Caco-2 (cell line): ENCODE measurements around the gene KSR2. TPM values are rescaled to one million over a fixed set of nuclear protein-coding genes. Genes with fewer than 3 reads are reported as not detected.

Experiments
- BruUV-seq: library from RNA; stranded (reverse); fragments of 400-500 nt; replicated peaks from 2 replicates; lab custom pipeline; 2021; lab: Mats Ljungman, UMichigan
- CTCF ChIA-PET: fragments of 300-600 bp; sonication (Branson Sonifier 250); formaldehyde crosslinking; loops from one replicate; lab custom pipeline; 2022; ENCODE audit warnings: antibody characterized with exemption; lab: Charles Lee
- POLR2A ChIA-PET: fragments of 300-600 bp; sonication (Branson Sonifier 250); formaldehyde crosslinking; loops from one replicate; lab custom pipeline; 2022; ENCODE audit warnings: antibody characterized with exemption; lab: Charles Lee
- DNase-seq, 2 experiments: peaks; one replicate each; pipeline versions ENCODE4 v3.0.0 to v3.0.0-alpha.2; 2020 to 2022
- H3K27me3 ChIP-seq: replicated peaks from 2 replicates; pipeline ENCODE4 v1.6.0; 2011; ENCODE audit warnings: low read length; ENCODE audit not compliant: control insufficient read depth, insufficient read depth
- H3K36me3 ChIP-seq: 2 replicates; pipeline ENCODE4 v1.5.1; 2011; ENCODE audit warnings: low read length; ENCODE audit not compliant: control insufficient read depth, insufficient read depth
- H3K4me1 ChIP-seq: fragments of 250-450 bp; sonication (Bioruptor Pico); 2 replicates; pipeline ENCODE4 v1.5.1; 2020; ENCODE audit warnings: mild to moderate bottlenecking
- H3K4me3 ChIP-seq: 2 replicates; pipeline ENCODE4 v1.5.1; 2011; ENCODE audit warnings: low read depth, mild to moderate bottlenecking, control low read depth, low read length
- H3K9me3 ChIP-seq: fragments of 250-450 bp; sonication (Bioruptor Pico); 2 replicates; pipeline ENCODE4 v1.5.1; 2020; ENCODE audit warnings: mild to moderate bottlenecking, moderate library complexity
- H3K27ac Mint-ChIP-seq: one replicate; pipeline ENCODE4 v1.8.0; 2022; ENCODE audit warnings: mixed read lengths; ENCODE audit not compliant: unreplicated experiment
- H3K27me3 Mint-ChIP-seq: one replicate; pipeline ENCODE4 v1.8.0; 2022; ENCODE audit warnings: mixed read lengths; ENCODE audit not compliant: insufficient read depth, unreplicated experiment
- H3K36me3 Mint-ChIP-seq: one replicate; pipeline ENCODE4 v1.8.0; 2022; ENCODE audit warnings: mild to moderate bottlenecking, mixed read lengths; ENCODE audit not compliant: insufficient read depth, unreplicated experiment
- H3K4me1 Mint-ChIP-seq: one replicate; pipeline ENCODE4 v1.8.0; 2022; ENCODE audit warnings: low read depth, mixed read lengths; ENCODE audit not compliant: unreplicated experiment
- H3K4me3 Mint-ChIP-seq: one replicate; pipeline ENCODE4 v1.8.0; 2022; ENCODE audit warnings: mild to moderate bottlenecking, moderate library complexity, mixed read lengths; ENCODE audit not compliant: unreplicated experiment
- H3K9me3 Mint-ChIP-seq: one replicate; pipeline ENCODE4 v1.8.0; 2022; ENCODE audit warnings: mixed read lengths; ENCODE audit not compliant: unreplicated experiment
- CTCF ChIP-seq, 2 experiments: fragments of 200-600 bp in 1 of 2; IDR thresholded peaks; 1 replicate in 1 of 2; 2 replicates in 1 of 2; pipeline versions ENCODE4 v1.5.1 to v1.8.0; 2011 to 2022; ENCODE audit warnings: antibody characterized with exemption in 1 of 2, control low read depth in 1 of 2, inconsistent platforms in 1 of 2, low read depth in 1 of 2, low read length in 1 of 2, mild to moderate bottlenecking in 1 of 2, moderate library complexity in 1 of 2; ENCODE audit not compliant: insufficient read depth in 1 of 2, severe bottlenecking in 1 of 2, unreplicated experiment in 1 of 2
- intact Hi-C: fragments of 100-400 bp; cut with micrococcal nuclease; formaldehyde crosslinking; loops from one replicate; pipeline ENCODE4 v1.10.0; 2022; ENCODE audit not compliant: unreplicated experiment
- total RNA-seq: library from RNA; stranded (reverse); gene quantifications from 2 replicates; pipeline ENCODE4 v1.2.3, GENCODE V29; 2022

Gene KSR2
- total RNA-seq, 1 experiment from 2014 or later: 0.66 TPM

- no peaks in the 10 kb centered on the region for H3K4me1 ChIP-seq
- intact Hi-C loops: no loop called here
- Mint-ChIP-seq H3K27me3 (peaks cover 11% of the 10 kb centered on the region), H3K36me3 (no peaks in the 10 kb centered on the region), H3K9me3 (no peaks in the 10 kb centered on the region), H3K27ac (no peak overlapping the region), H3K4me1 (no peaks in the 10 kb centered on the region), H3K4me3 (no peak overlapping the region)
- no peak overlapping the region for H3K4me3 ChIP-seq
- no TSS peak for BruUV-seq
- H3K9me3 ChIP-seq: no peaks in the 10 kb centered on the region
- no peak for DNase-seq
- peaks cover 1% of the 10 kb centered on the region; the same call in 1 of the 2 replicates for H3K27me3 ChIP-seq
- H3K36me3 ChIP-seq: no peaks in the 10 kb centered on the region
- TF ChIP-seq CTCF (IDR thresholded peaks at IDR 0.05; ENCODE audit: insufficient read depth in 1 of 2, low read depth in 1 of 2, low read length in 1 of 2, severe bottlenecking in 1 of 2, unreplicated experiment in 1 of 2): no peak
- ChIA-PET CTCF (no interaction called here), POLR2A (no interaction called here)
Measured at GRCh38 chr12:117574655-117575054, 394.1 kb downstream of the KSR2 start.

- H3K36me3 Mint-ChIP-seq: no peaks in the 10 kb centered on the region
- H3K36me3 ChIP-seq: no peaks in the 10 kb centered on the region
- CTCF ChIA-PET: interaction anchor here (1.0 kb wide), 1 partner anchor 16 kb away, joined by 3 read pairs; no protein-coding TSS in a partner anchor
- POLR2A ChIA-PET: no interaction called here
- no peak overlapping the region for H3K4me3 ChIP-seq
- H3K27me3 ChIP-seq: peaks cover 1% of the 10 kb centered on the region; the same call in 1 of the 2 replicates
- H3K4me3 Mint-ChIP-seq: no peak overlapping the region
- DNase-seq: no peak
- TF ChIP-seq CTCF (IDR thresholded peaks at IDR 0.05; ENCODE audit: insufficient read depth in 1 of 2, low read depth in 1 of 2, low read length in 1 of 2, severe bottlenecking in 1 of 2, unreplicated experiment in 1 of 2): no peak
- no peaks in the 10 kb centered on the region for H3K4me1 Mint-ChIP-seq
- H3K27me3 Mint-ChIP-seq: peaks cover 11% of the 10 kb centered on the region
- H3K27ac Mint-ChIP-seq: no peak overlapping the region
- intact Hi-C loops: no loop called here
- H3K4me1 ChIP-seq: no peaks in the 10 kb centered on the region
- BruUV-seq: no TSS peak
- no peaks in the 10 kb centered on the region for H3K9me3 ChIP-seq
- no peaks in the 10 kb centered on the region for H3K9me3 Mint-ChIP-seq
Measured at GRCh38 chr12:117572755-117573154, 396.0 kb downstream of the KSR2 start.

DNA sequence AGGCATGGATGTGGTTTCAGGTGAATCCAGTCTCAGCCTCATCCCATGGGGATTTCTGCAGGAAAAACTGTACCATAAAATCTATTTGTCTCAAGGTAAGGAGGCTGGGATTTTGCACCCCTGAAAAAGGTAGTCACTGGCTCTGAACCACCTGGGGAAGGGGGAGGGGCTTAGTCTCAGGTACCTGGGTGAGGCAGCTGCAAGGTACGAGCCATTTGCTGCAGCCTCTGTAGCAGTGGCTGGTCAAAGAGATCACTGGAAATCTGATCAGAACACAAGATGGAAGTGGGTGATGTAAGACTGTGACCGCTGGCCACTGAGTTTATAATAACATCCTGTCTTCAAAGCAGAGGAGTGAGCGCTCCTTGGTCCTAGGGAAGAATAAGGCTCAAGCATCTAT, 397.5 kb downstream of the KSR2 start:
- TF ChIP-seq CTCF (IDR thresholded peaks at IDR 0.05; ENCODE audit: insufficient read depth in 1 of 2, low read depth in 1 of 2, low read length in 1 of 2, severe bottlenecking in 1 of 2, unreplicated experiment in 1 of 2): no peak

More for the DNA sequence above, 397.5 kb downstream of the KSR2 start:
- CTCF ChIA-PET: no interaction called here
- H3K9me3 ChIP-seq: no peaks in the 10 kb centered on the region
- H3K4me1 Mint-ChIP-seq: no peaks in the 10 kb centered on the region
- H3K36me3 ChIP-seq: no peaks in the 10 kb centered on the region
- intact Hi-C loops: no loop called here
- DNase-seq: no peak
- no TSS peak for BruUV-seq
- H3K9me3 Mint-ChIP-seq: no peaks in the 10 kb centered on the region
- H3K4me3 Mint-ChIP-seq: no peak overlapping the region
- peaks cover 14% of the 10 kb centered on the region for H3K27me3 Mint-ChIP-seq
- H3K4me3 ChIP-seq: no peak overlapping the region
- H3K27ac Mint-ChIP-seq: no peak overlapping the region
- peaks cover 1% of the 10 kb centered on the region; the same call in 1 of the 2 replicates for H3K27me3 ChIP-seq
- POLR2A ChIA-PET: no interaction called here
- no peaks in the 10 kb centered on the region for H3K36me3 Mint-ChIP-seq
- no peaks in the 10 kb centered on the region for H3K4me1 ChIP-seq
